ENCODE data around the gene FAM83D. TPM values are rescaled to one million over a fixed set of nuclear protein-coding genes. Genes with fewer than 3 reads are reported as not detected.

The FAM83D gene
- total and polyA plus RNA-seq, 10 donors, result 0.46 to 3.0 (median 1.3) TPM

- DNase-seq, result no peak
- H3K4me1 ChIP-seq, result peaks cover 4 to 18% (median 14%) of the 10 kb centered on the region in 6 donors
- no peaks in the 10 kb centered on the region for H3K9me3 ChIP-seq
- H3K4me3 ChIP-seq, result no peak overlapping the region
- no peak for TF ChIP-seq CTCF (IDR thresholded peaks at IDR 0.05 in 8 of 11, conservative IDR thresholded peaks at IDR 0.05 in 3 of 11)
- TF ChIP-seq POLR2A (IDR thresholded peaks at IDR 0.05), result no peak
- no peak for TF ChIP-seq POLR2AphosphoS5 (IDR thresholded peaks at IDR 0.05)
- H3K27ac ChIP-seq, result no peak overlapping the region
- WGBS, 5 donors, result 92 to 96% (median 94%) methylated on average over 4 of the region's 4 CpGs
- no peaks in the 10 kb centered on the region for H3K36me3 ChIP-seq
- intact Hi-C loops (cut with DNase I; ENCODE audit: low total_unique reads), result no loop called here
- peaks cover 0 to 8% (median 0%) of the 10 kb centered on the region in 7 donors for H3K27me3 ChIP-seq (replicated peaks in 1 of 7)
Observed at GRCh38 chr20:38931984-38932383, 5.8 kb downstream of the FAM83D start.

DNA sequence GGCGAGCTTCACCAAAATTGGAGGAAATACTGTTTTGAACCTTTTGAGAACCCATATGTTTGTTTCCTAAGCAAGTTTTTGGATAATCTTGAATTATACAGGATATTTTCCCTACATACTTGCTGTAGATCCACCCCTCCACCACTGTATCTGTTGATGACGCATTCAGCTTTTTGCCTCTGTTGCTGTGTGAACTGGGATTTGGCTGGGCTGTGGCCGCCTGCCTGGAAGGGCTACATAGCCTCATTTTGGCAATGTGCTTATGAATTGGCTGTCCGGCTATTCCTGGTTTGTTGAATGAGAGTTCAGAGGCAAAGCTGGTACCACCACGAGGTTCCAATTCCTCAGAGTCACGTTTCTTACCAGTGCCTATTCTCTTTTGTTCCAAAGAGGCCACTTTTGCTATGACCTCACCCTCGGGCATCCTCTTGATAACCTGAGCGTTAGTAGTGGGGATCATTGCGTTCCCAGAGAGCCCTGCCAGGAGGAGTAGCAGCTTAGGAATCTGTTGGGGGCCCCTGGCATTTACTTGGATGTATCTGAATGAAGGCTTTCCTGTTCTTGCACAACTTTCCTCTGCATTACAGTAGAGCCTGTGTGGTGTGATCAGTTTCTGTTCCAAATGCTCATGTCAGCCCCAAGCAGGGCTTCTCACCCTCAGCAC, 6.4 kb downstream of the FAM83D start:
- H3K27me3 ChIP-seq (replicated peaks in 1 of 7), result peaks cover 0 to 7% (median 0%) of the 10 kb centered on the region in 7 donors
- no peak for DNase-seq
- H3K9me3 ChIP-seq, result no peaks in the 10 kb centered on the region
- TF ChIP-seq POLR2AphosphoS5 (IDR thresholded peaks at IDR 0.05), result no peak
- TF ChIP-seq POLR2A (IDR thresholded peaks at IDR 0.05), result no peak
- no peak for TF ChIP-seq CTCF (IDR thresholded peaks at IDR 0.05 in 8 of 11, conservative IDR thresholded peaks at IDR 0.05 in 3 of 11)
- H3K36me3 ChIP-seq, result no peaks in the 10 kb centered on the region
- intact Hi-C loops (cut with DNase I; ENCODE audit: low total_unique reads), result no loop called here
- H3K4me3 ChIP-seq, result no peak overlapping the region
- H3K4me1 ChIP-seq, result peaks cover 0 to 12% (median 9%) of the 10 kb centered on the region in 6 donors
- 75 to 89% (median 81%) methylated on average over 9 of the region's 9 CpGs for WGBS, 5 donors
- no peak overlapping the region for H3K27ac ChIP-seq

DNA sequence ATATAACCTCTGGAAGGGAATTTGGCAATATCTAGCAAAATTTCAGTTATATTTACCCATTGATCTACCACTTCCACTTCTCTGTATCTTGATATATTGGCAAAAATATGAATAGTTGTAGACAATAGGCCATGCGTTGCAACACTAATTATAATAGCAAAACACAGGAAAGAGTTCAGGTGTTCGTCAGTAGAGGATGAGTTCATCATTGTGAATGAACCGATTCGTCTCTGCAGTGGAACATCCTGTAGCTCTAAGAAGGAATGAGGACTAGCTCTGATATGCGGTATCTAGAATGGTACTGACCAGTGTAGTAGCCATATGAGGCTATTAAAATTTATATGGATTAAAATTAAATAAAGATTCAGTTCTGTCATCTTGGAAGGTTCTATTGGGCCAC, 8.3 kb downstream of the FAM83D start:
- no peak for DNase-seq
- intact Hi-C loops (cut with DNase I; ENCODE audit: low total_unique reads), result no loop called here
- Histone ChIP-seq H3K36me3 (peaks cover 0 to 14% (median 0%) of the 10 kb centered on the region in 6 donors), H3K9me3 (no peaks in the 10 kb centered on the region), H3K27me3 (replicated peaks in 1 of 7) (no peaks in the 10 kb centered on the region), H3K27ac (no peak overlapping the region), H3K4me3 (no peak overlapping the region), H3K4me1 (no peaks in the 10 kb centered on the region)
- TF ChIP-seq POLR2AphosphoS5 (IDR thresholded peaks at IDR 0.05) (no peak), POLR2A (IDR thresholded peaks at IDR 0.05) (no peak)
- 90 to 97% (median 93%) methylated on average over 5 of the region's 5 CpGs for WGBS, 5 donors

DNA sequence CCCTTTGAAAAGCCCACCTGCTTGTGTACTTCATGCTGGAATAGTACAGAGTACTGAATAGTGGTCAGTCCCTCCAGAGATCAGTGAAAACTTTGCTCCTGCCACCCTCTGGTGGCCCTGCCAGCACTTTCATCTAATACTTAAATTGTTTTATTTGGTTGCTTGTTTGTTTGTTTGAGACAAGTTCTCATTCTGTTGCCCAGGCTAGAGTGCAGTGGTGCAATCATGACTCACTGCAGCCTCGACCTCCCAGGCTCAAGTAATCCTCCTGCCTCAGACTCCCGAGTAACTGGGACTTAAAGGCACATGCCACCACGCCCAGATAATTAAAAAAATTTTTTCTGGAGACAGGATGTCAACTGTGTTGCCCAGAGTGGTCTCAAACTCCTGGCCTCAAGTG, 9.1 kb downstream of the FAM83D start:
- Histone ChIP-seq H3K36me3 (peaks cover 0 to 19% (median 0%) of the 10 kb centered on the region in 6 donors), H3K27me3 (replicated peaks in 1 of 7) (no peaks in the 10 kb centered on the region), H3K27ac (no peak overlapping the region), H3K4me3 (no peak overlapping the region), H3K4me1 (no peaks in the 10 kb centered on the region), H3K9me3 (no peaks in the 10 kb centered on the region)
- 66 to 88% (median 77%) methylated on average over 3 of the region's 3 CpGs for WGBS, 5 donors
- TF ChIP-seq CTCF (IDR thresholded peaks at IDR 0.05 in 8 of 11, conservative IDR thresholded peaks at IDR 0.05 in 3 of 11), result peak in 1 of 11 experiments; percentile 20
- TF ChIP-seq POLR2A (IDR thresholded peaks at IDR 0.05), result no peak
- no peak for TF ChIP-seq POLR2AphosphoS5 (IDR thresholded peaks at IDR 0.05)
- no peak for DNase-seq
- intact Hi-C loops (cut with DNase I; ENCODE audit: low total_unique reads), result no loop called here
